GM19468 (cell line): Measurements from ENCODE around the gene TMEM41B.
"Not testable (repeated sequence)": the region's sequence is repeated elsewhere in the genome, so short reads cannot be mapped to it uniquely, and the experiment has no call there.

Experiments used
- ATAC-seq: cut with Tn5 transposase; IDR thresholded peaks from one replicate; pipeline ENCODE4 v1.9.1; 2021; ENCODE audit warnings: mild to moderate bottlenecking, moderate library complexity, moderate number of reproducible peaks; ENCODE audit not compliant: unreplicated experiment; ENCODE audit errors: extremely low read depth

The TMEM41B gene, protein sequence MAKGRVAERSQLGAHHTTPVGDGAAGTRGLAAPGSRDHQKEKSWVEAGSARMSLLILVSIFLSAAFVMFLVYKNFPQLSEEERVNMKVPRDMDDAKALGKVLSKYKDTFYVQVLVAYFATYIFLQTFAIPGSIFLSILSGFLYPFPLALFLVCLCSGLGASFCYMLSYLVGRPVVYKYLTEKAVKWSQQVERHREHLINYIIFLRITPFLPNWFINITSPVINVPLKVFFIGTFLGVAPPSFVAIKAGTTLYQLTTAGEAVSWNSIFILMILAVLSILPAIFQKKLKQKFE

DNA sequence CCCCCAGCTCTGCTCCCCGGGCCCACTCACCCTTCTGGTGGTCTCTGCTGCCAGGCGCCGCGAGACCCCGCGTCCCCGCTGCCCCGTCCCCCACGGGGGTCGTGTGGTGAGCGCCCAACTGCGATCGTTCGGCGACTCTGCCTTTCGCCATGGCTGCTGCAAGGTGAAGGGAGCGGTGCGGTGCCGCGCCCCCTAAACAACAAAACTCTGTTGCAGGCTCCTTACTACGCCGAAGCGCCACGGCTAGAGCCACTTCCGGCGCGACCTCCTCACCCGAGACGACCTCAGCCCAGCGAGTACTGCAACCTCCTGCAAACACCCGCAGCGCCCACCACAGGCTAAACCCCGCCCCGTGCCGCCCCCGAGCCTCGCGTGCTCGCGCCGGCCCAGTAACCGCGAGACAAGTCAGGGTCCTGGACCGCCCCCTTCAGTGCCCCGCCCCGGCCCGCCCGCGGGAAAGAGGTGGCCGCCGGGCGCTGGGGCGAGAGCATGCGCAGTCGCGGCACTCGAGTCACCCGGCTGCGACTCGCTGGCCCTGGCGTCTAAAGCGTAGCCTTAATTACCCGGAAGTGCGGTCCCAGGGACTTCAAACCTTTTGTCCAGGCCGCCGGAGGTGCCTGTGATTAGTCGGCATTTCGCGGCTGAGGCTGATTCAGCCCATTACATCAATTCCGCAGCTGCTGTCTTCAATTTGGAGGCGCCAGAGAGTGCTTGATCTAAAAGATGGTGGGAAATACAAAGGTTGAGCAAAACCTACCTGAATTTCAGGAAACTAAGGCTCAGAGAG is at the start of gene TMEM41B:
Gene TMEM41B (minus strand): TSS at position 303 of the 787 bp plus-strand sequence. CDS start 152 bp downstream, at position 151.
- peak; percentile 92 for ATAC-seq

DNA sequence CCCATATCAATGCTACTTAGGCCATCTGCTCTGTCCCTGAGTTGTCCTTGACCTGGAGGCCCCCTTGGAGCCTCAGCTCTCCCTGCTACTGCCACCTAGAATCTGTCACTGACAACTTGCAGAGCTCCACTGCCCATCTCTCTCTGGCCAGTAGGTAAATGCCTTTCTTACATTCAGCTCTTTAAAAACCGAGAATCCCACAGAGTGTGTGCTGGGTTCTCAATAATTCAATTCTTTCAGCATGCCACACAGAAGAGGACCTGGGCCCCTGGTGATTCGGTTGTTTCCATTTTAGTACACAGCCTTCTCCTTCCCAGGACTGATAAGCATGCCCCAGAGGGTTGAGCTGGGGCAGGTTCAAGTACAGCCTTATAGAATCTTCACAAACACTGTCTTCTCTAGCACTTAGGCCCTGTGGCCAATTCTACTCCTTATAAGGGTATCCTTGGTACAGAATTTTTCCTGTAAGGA is 48.0 kb upstream of the TMEM41B start:
- no peak for ATAC-seq

DNA sequence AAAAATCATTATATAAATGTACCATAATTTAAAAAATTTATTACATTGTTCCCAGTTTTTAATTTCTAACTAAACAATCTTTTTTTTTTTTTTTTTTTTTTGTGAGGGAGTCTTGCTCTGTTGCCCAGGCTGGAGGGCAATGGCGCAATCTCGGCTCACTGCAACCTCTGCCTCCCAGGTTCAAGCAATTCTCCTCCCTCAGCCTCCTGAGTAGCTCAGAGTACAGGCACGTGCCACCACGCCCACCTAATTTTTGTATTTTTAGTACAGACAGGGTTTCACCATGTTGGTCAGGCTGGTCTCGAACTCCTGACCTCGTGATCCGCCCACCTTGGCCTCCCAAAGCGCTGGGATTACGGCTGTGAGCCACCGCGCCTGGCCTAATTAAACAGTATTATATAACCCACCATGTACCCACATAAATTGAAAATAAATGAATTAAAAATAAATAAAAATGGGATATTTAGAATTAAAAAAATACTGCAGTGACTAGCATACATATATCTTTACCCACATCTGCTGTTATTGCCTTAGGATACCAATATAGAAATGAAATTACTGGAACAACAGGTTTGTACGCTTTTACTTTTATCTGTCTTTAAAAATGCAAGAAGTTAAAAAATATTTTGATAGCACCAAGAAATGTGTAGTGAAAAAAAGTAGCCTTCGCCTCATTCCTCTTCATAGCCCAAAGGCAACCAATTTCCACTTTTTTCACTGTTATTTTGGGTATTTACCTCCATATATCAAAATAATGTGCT is 46.6 kb upstream of the TMEM41B start:
- not testable (repeated sequence) for ATAC-seq

DNA sequence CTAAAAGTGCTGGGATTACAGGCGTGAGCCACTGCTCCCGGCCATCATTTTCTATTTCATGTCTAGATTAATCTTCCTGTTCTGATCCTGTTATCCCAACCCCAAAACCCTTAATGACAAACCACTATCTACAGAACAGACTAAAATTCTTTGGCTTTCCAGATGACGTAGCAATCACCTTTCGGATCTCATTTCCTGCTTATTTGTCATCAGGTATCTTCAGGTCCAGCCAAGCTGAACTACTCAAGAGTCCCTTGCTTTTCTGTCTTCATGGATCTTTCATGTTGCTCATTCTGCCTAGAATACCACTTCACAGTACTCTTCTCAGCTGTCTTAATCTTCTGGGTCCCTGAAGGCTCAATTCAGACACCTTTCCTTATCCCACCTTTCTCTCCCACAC is 42.6 kb upstream of the TMEM41B start:
- no peak for ATAC-seq

DNA sequence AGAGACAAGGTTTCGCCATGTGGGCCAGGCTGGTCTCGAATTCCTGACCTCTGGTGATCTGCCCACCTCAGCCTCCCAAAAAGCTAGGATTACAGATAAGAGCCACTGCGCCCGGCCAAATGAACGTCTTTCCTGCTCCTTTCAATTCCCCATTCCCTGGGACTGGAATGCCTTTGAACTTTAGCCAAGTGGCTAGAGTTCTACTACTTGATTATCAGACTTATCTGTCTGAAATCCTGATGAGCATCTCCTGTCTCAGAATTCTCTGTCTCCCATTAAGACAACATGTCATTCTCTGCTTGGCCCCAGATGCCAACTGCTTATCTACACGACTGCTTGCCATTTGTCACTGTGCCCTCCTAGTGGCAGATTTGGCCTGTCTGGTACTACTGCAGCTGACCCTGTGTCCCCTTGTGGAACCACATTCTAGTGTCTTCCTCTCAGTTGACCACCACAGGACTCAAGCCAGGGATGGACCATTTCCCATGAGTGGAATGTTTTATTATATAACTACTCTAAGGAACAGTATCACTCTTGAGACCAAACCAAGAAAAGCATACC is 37.0 kb upstream of the TMEM41B start:
- ATAC-seq = no peak

DNA sequence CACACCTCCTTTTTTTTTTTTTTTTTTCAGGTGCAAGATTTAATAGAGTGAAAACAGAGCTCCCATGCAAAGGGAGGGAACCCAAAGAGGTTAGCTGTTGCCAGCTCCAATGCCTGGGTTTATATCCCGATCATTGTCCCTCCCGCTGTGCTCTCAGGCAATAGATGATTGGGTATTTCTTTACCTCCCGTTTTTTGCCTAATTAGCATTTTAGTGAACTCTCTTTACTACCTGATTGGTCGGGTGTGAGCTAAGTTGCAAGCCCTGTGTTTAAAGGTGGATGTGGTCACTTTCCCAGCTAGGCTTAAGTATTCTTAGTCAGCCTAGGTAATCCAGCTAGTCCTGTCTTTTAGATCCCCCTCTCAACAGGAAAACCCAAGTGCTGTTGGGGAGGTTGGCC is 33.4 kb upstream of the TMEM41B start:
- ATAC-seq = not testable (repeated sequence)

DNA sequence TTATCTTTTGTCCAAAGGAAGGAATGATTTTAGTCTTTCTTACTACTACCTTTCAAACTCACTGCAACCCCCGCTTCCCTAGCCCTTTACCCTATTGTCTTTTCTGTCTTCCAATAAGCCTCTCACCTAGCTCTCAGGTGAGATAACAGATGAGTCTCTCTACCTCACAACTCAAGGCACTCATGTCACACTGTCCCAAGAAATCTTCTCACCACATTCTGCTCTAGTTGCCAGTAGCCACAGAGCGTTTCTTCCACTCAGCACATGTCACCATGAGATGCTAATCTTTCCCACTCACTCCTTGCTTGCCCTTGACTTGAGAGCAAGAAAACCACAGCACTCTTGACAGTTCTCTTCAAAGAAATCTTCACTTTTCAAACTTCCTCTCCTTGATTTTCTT is 32.7 kb upstream of the TMEM41B start:
- ATAC-seq = no peak

DNA sequence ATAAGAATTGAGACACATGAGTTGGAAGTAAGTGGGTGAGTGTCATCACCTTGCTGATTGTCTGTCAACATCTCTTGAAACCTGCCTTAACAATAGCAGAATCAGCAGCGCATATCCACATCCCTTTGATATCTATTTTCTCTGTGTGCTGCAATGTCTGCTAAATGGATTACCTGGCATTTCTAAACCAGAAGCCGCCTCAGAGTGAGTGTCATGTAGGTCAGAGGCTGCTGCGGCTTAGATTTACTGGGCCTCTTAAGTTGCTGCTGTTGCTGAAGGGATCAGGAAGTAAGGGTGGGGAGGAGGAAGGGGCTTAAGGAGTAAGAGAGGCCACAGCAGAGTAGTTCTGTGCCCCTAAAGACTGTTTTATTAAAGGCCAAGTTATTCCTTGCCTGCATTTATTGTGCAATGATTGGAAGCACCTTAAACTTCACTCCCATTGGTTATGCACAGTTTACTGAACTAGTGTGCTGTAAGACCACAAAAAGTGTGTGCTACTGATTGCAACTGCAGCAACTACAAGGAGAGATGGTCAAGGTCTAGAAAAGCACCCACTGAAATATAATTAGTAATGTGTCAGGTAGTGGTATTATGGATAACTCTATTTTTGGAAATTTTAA is 29.8 kb upstream of the TMEM41B start:
- no peak for ATAC-seq

DNA sequence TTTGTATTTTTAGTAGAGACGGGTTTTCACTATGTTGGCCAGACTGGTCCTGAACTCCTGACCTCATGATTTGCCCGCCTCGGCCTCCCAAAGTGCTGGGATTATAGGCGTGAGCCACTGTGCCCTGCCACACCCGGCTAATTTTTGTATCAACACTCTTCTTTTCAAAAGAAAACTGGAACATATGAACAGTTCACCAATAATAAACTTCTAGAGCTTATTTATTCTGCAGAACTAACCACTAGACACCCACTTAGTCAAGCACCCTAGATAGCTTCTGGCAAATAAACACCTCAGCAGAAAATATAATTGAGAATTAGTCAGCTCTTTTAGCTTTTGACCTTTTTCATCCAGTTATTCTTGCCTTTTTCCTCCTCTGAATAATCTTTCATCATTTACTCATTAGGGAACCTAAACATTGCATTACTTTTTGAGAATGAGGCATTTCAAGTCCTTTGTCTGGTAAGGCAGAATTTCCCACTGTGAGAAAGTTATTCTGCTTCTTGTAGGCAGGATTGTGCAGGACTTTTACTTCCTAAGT is 27.3 kb upstream of the TMEM41B start:
- ATAC-seq = no peak

DNA sequence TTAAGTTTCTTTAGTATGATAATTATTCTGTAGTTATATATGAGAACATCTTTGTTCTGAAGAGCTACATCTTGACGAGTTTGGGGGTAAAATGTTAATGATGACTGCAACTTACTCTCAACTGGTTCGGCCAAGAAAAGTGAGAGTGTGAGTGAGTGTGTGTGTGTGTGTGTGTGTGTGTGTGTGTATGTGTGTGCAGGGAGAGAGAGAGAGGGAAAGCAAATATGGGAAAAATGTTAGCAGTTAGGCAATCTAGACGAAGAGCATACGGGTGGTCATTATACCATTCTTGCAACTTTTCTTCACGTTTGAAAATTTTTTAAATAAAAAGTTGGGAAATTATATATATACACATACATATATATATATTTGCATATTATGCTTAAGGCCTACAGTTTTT is 18.3 kb upstream of the TMEM41B start:
- ATAC-seq = no peak

DNA sequence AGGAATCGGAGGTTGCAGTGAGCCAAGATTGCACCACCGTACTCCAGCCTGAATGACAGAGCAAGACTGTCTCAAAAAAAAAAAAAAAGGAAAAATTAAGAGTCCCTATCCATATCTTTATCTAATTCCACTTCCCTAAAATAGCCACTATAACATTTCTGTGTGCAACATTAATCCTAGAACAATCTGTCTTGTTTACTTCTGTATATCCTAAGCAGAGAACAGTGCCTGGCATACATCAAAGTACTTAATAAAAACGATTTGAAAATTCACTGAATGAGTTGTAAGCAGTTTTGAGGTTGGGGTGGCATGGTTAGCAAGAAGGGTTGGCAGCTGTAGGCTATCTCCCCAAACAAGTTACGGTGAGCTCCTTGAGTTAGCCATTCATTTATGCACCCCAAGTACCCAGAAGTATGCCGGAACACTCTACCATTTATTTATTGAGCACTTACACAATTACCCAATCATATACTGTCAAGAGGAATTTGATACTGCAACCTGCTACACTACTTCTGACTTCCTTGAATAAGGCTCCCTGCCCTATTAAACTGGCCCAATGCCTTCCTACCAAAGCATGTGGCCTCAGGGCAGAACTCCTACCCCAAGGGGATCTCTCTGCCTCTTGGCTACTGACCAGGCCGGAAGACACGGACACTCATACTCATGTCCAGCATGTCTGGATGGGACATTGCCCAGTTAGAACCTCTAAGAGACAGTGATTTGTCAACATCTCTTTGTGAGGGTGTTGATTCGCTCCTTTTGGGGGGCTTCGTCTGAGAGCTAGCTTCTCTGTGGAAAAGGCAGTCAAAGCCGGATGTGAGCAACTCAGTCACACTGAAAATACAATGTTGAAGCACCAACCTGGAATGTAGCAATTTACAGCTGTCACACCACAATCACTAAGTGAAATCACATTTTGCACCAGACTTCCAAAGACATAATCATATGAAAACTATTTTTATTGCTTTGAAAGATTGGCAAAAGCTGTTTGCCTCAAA is 16.3 kb upstream of the TMEM41B start:
- ATAC-seq = no peak

DNA sequence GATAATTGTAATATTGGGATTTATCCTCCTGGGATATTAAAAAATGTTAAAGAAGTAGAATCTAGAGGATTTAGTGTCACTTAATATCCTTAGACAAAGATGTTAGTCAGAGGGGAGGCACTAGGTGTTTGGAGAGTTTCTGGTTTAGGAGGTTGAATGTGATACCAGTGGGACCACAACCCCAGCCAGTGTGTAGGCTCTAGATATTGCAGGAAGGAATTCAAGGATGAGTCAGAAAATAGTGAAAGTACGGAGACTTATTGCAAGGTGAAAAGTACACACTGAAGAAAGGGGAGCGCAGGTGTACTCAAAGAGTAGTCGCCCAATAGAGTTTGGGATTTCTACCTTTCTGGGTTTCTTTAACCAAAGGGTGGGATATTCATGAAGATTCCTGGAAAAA is 5.7 kb upstream of the TMEM41B start:
- no peak for ATAC-seq

DNA sequence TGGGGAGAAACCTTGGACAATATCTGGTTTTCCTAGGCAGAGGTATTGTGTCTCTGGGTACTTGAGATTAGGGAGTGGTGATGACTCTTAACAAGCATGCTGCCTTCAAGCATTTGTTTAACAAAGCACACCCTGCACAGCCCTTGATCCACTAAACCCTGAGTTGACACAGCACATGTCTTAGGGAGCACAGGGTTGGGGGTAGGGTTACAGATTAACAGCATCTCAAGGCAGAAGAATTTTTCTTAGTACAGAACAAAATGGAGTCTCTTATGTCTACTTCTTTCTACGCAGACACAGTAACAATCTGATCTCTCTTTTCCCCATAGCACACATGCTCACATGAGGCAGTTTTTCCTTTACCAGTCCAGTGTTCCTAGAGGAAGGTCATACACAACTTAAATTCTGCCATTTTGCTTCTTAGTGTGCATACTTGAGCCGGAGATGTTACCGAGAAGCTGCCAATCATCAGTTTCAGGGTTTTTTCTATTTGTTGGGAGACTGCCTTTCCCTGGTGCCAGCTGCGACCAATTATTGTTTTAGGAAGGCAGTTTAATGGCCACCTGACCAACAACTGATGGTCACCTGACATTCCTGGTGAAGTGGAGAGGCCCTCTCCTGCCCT is 5.1 kb upstream of the TMEM41B start:
- not testable (repeated sequence) for ATAC-seq

DNA sequence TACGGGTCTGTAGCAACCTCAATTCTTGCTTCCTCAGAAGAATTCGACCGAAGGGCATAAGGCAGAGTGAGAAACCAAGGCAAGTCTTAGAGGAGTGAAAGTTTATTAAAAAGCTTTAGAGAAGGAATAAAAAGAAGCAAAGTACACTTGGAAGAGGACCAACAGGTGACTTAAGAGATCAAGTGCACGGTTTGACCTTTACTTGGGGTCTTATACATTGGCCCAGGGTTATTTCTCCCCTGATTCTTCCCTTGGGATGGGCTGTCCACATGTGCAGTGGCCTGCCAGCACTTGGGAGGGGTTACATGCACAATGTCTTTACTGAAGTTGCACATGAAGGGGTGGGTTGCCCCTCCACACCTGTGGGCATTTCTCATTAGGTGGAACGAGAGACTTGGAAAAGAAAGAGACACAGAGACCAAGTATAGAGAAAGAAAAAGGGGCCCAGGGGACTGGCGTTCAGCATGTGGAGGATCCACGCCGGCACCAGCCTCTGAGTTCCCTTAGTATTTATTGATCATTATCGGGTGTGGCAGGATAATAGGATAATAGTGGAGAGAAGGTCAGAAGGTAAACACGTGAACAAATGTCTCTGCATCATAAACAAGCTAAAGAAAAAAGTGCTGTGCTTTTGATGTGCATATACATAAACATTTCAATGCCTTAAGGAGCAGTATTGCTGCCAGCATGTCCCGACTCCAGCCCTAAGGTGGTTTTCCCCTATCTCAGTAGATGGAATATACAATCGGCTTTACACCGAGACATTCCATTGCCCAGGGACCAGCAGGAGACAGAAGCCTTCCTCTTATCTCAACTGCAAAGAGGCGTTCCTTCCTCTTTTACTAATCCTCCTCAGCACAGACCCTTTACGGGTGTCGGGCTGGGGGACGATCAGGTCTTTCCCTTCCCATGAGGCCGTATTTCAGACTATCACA is 4.3 kb upstream of the TMEM41B start:
- ATAC-seq = not testable (repeated sequence)

DNA sequence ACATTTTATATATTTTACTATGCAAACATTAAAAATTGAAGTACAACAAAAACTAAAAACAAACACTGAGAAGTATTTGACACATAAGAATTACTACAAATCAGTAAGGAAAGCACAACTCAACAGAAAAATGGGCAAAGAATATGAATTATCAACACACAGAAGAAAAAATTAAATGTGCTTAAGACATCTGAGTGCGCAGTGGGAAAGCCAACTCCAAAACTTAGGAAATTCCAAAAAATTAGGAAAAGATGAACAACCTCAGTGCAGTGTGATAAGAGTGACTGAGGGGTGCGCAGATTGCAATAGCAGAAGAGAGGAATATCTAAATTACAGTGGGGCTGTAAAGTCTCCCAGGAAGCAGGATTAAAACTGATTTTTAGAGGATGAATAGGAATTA is 1.9 kb upstream of the TMEM41B start:
- no peak for ATAC-seq

DNA sequence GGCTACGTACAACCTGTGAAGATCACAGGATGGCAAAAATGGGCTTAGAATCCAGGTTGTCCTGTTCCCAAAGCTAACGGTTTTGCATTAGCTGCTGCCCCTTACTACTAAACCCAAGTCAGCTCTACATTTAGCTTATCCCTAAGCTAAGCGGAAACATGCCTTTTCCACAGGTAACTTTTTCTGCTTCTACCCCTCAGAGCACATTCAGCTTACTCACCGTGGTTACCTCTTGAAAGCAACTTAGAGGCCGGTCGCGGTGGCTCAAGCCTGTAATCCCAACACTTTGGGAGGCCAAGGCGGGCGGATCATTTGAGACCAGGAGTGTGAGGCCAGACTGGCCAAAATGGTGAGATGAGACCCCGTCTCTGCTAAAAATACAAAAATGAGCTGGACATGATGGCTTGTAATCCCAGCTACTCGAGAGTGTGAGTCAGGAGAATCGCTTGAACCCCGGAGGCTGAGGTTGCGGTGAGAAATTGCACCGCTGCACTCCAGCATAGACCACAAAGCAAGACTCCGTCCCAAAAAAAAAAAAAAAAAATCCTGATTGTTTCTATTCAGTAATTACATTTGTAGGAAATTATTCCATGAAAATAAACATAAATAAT is 790 bp upstream of the TMEM41B start:
- no peak for ATAC-seq
